OCI-LY1 (cell line): ENCODE results near the gene FRMD4A.

Source experiments
- H2AFZ ChIP-seq: fragments of 200-600 bp; sonication (generic), shearing (Covaris generic); 2 replicates; pipeline ENCODE4 v1.6.0; 2014; ENCODE audit warnings: antibody characterized with exemption, mild to moderate bottlenecking, low read length
- H3F3A ChIP-seq: fragments of 200-600 bp; sonication (generic), shearing (Covaris generic); 2 replicates; pipeline ENCODE4 v1.6.0; 2014; ENCODE audit warnings: mild to moderate bottlenecking, antibody characterized with exemption, low read length, moderate library complexity; ENCODE audit not compliant: insufficient read depth
- H3K27ac ChIP-seq: fragments of 200-600 bp; sonication (generic); 2 replicates; pipeline ENCODE4 v1.5.1; 2014; ENCODE audit warnings: low read length, mixed run types, mild to moderate bottlenecking, low read depth; ENCODE audit not compliant: poor library complexity, severe bottlenecking
- H3K27me3 ChIP-seq: fragments of 200-600 bp; sonication (generic); 2 replicates; pipeline ENCODE4 v1.6.0; 2014; ENCODE audit warnings: antibody characterized with exemption, mild to moderate bottlenecking, low read length, moderate library complexity; ENCODE audit not compliant: insufficient read depth
- H3K36me3 ChIP-seq: fragments of 200-600 bp; sonication (generic); 2 replicates; pipeline ENCODE4 v1.6.1; 2014; ENCODE audit warnings: mild to moderate bottlenecking, antibody characterized with exemption, low read length, moderate library complexity, mixed read lengths; ENCODE audit not compliant: insufficient read depth
- H3K4me1 ChIP-seq: fragments of 200-600 bp; sonication (generic); 2 replicates; pipeline ENCODE4 v1.5.1; 2014; ENCODE audit warnings: mild to moderate bottlenecking, low read length, moderate library complexity; ENCODE audit not compliant: insufficient read depth, severe bottlenecking
- H3K4me2 ChIP-seq: fragments of 200-600 bp; sonication (generic), shearing (Covaris generic); 2 replicates; pipeline ENCODE4 v1.6.1; 2014; ENCODE audit warnings: low read length
- H3K4me3 ChIP-seq: fragments of 200-600 bp; sonication (generic); 2 replicates; pipeline ENCODE4 v1.5.1; 2014; ENCODE audit warnings: low read length, low read depth, mild to moderate bottlenecking, mixed read lengths; ENCODE audit not compliant: poor library complexity, severe bottlenecking
- H3K79me2 ChIP-seq: fragments of 200-600 bp; shearing (Covaris generic); 2 replicates; pipeline ENCODE4 v1.6.1; 2016; ENCODE audit warnings: mixed run types, low read length, mixed read lengths; ENCODE audit not compliant: insufficient read depth
- H3K9ac ChIP-seq: fragments of 200-600 bp; sonication (generic), shearing (Covaris generic); 2 replicates; pipeline ENCODE4 v1.6.1; 2014; ENCODE audit warnings: mild to moderate bottlenecking, low read length, mixed read lengths
- H3K9me2 ChIP-seq: fragments of 200-600 bp; sonication (generic), shearing (Covaris generic); 2 replicates; pipeline ENCODE4 v1.6.1; 2014; ENCODE audit warnings: low read depth, mild to moderate bottlenecking, low read length, mixed read lengths
- H3K9me3 ChIP-seq: fragments of 200-600 bp; shearing (Covaris generic); 2 replicates; pipeline ENCODE4 v1.6.1; 2014; ENCODE audit warnings: low read length, mixed read lengths
- H4K20me1 ChIP-seq: fragments of 200-600 bp; sonication (generic), shearing (Covaris generic); 2 replicates; pipeline ENCODE4 v1.6.0; 2016; ENCODE audit warnings: mild to moderate bottlenecking, low read length; ENCODE audit not compliant: insufficient read depth
- CTCF ChIP-seq: fragments of 200-600 bp; sonication (generic), shearing (Covaris generic); IDR thresholded peaks from 2 replicates; pipeline ENCODE4 v1.5.1; 2017; ENCODE audit warnings: mild to moderate bottlenecking, antibody characterized with exemption, low read length, moderate library complexity, mixed read lengths
- EZH2 ChIP-seq: fragments of 200-600 bp; sonication (generic), shearing (Covaris generic); IDR thresholded peaks from 2 replicates; pipeline ENCODE4 v1.8.0; 2017; ENCODE audit warnings: borderline replicate concordance, mixed run types, mild to moderate bottlenecking, antibody characterized with exemption, low read length, moderate library complexity, mixed read lengths

The FRMD4A gene

GRCh38 chr10:13993169-13993568, 337.6 kb downstream of the FRMD4A start:
- no peak overlapping the region for H3K27ac ChIP-seq
- H3K4me2 ChIP-seq = no peak overlapping the region
- no peak overlapping the region for H3K4me3 ChIP-seq

GRCh38 chr10:13991353-13991752, 339.4 kb downstream of the FRMD4A start:
- no peaks in the 10 kb centered on the region for H3K79me2 ChIP-seq
- no peak overlapping the region for H3K4me3 ChIP-seq
- H3K9me2 ChIP-seq = no peaks in the 10 kb centered on the region
- no peak overlapping the region for H3K27ac ChIP-seq
- no peaks in the 10 kb centered on the region for H4K20me1 ChIP-seq
- H3K4me1 ChIP-seq = no peaks in the 10 kb centered on the region
- TF ChIP-seq CTCF (no peak), EZH2 (no peak)
- H3F3A ChIP-seq = no peaks in the 10 kb centered on the region
- H2AFZ ChIP-seq = no peak overlapping the region
- no peak overlapping the region for H3K9ac ChIP-seq
- H3K9me3 ChIP-seq = no peaks in the 10 kb centered on the region
- no peaks in the 10 kb centered on the region for H3K27me3 ChIP-seq
- H3K4me2 ChIP-seq = no peak overlapping the region
- no peaks in the 10 kb centered on the region for H3K36me3 ChIP-seq

More at GRCh38 chr10:13993169-13993568, 337.6 kb downstream of the FRMD4A start:
- no peaks in the 10 kb centered on the region for H3K4me1 ChIP-seq
- no peaks in the 10 kb centered on the region for H3K9me3 ChIP-seq
- no peaks in the 10 kb centered on the region for H3K27me3 ChIP-seq
- no peaks in the 10 kb centered on the region for H4K20me1 ChIP-seq
- H3K36me3 ChIP-seq = no peaks in the 10 kb centered on the region
- no peak overlapping the region for H2AFZ ChIP-seq
- no peaks in the 10 kb centered on the region for H3K79me2 ChIP-seq
- TF ChIP-seq CTCF (no peak), EZH2 (no peak)
- no peaks in the 10 kb centered on the region for H3F3A ChIP-seq
- H3K9ac ChIP-seq = no peak overlapping the region
- no peaks in the 10 kb centered on the region for H3K9me2 ChIP-seq

GRCh38 chr10:13990946-13991345, 339.8 kb downstream of the FRMD4A start:
- Histone ChIP-seq H3K4me2 (no peak overlapping the region), H3K36me3 (no peaks in the 10 kb centered on the region), H3K27ac (no peak overlapping the region), H3K27me3 (no peaks in the 10 kb centered on the region), H2AFZ (no peak overlapping the region), H3K9me2 (no peaks in the 10 kb centered on the region), H3K4me3 (no peak overlapping the region), H3K79me2 (no peaks in the 10 kb centered on the region), H3K4me1 (no peaks in the 10 kb centered on the region), H4K20me1 (no peaks in the 10 kb centered on the region), H3K9me3 (no peaks in the 10 kb centered on the region), H3F3A (no peaks in the 10 kb centered on the region), H3K9ac (no peak overlapping the region)
- TF ChIP-seq EZH2 (no peak), CTCF (no peak)
